Measurements from ENCODE around the gene NHLH1.

Gene NHLH1

DNA sequence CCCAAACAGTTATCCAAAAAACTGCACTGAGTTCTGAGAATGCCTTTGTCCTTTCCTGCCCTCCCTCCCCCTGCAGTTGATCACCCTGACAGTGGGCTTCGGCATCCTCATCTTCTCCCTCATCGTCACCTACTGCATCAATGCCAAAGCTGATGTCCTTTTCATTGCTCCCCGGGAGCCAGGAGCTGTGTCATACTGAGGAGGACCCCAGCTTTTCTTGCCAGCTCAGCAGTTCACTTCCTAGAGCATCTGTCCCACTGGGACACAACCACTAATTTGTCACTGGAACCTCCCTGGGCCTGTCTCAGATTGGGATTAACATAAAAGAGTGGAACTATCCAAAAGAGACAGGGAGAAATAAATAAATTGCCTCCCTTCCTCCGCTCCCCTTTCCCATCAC is 8.8 kb upstream of the NHLH1 start:
- H3K9ac ChIP-seq (ENCODE audit: low read length) = no peak overlapping the region
- no peaks in the 10 kb centered on the region for H3K9me2 ChIP-seq (replicated peaks; ENCODE audit: insufficient read depth, low read length)
- no peak overlapping the region for H3K4me2 ChIP-seq (ENCODE audit: low read depth, low read length)
- H2AFZ ChIP-seq (ENCODE audit: low read length) = no peak overlapping the region
- H3F3A ChIP-seq (ENCODE audit: insufficient read depth, low read length) = no peaks in the 10 kb centered on the region
- H3K9me3 ChIP-seq (replicated peaks; ENCODE audit: insufficient read depth, low read length) = no peaks in the 10 kb centered on the region
- no peaks in the 10 kb centered on the region for H3K27me3 ChIP-seq (replicated peaks; ENCODE audit: insufficient read depth, low read length)
- DNase-seq = no peak
- no peak overlapping the region for H3K27ac ChIP-seq (ENCODE audit: low read length)
- no peaks in the 10 kb centered on the region for H3K79me2 ChIP-seq (ENCODE audit: low read length)
- no peak for TF ChIP-seq EZH2 (optimal IDR thresholded peaks at IDR 0.05; ENCODE audit: low read depth, low read length)
- TF ChIP-seq EZH2phosphoT487 (IDR thresholded peaks at IDR 0.05; ENCODE audit: low read length) = no peak
- peaks cover 9% of the 10 kb centered on the region; the same call in 1 of the 2 replicates for H3K36me3 ChIP-seq (replicated peaks; ENCODE audit: insufficient read depth, low read length)
- H4K20me1 ChIP-seq (ENCODE audit: insufficient read depth, low read length) = no peaks in the 10 kb centered on the region
- no peaks in the 10 kb centered on the region for H3K4me1 ChIP-seq (ENCODE audit: low read length)
- H3K4me3 ChIP-seq (ENCODE audit: low read length) = no peak overlapping the region

GRCh38 chr1:160359559-160360226 is 7.2 kb upstream of the NHLH1 start:
- no peaks in the 10 kb centered on the region for H3K4me1 ChIP-seq (ENCODE audit: low read length)
- no peak overlapping the region for H3K9ac ChIP-seq (ENCODE audit: low read length)
- H2AFZ ChIP-seq (ENCODE audit: low read length) = no peak overlapping the region
- no peaks in the 10 kb centered on the region; the same call in 1 of the 2 replicates for H3K36me3 ChIP-seq (replicated peaks; ENCODE audit: insufficient read depth, low read length)
- no peak for DNase-seq
- no peaks in the 10 kb centered on the region for H3F3A ChIP-seq (ENCODE audit: insufficient read depth, low read length)
- no peaks in the 10 kb centered on the region for H3K9me3 ChIP-seq (replicated peaks; ENCODE audit: insufficient read depth, low read length)
- no peaks in the 10 kb centered on the region for H4K20me1 ChIP-seq (ENCODE audit: insufficient read depth, low read length)
- H3K79me2 ChIP-seq (ENCODE audit: low read length) = no peaks in the 10 kb centered on the region
- no peaks in the 10 kb centered on the region for H3K9me2 ChIP-seq (replicated peaks; ENCODE audit: insufficient read depth, low read length)
- H3K4me2 ChIP-seq (ENCODE audit: low read depth, low read length) = no peak overlapping the region
- no peak overlapping the region for H3K27ac ChIP-seq (ENCODE audit: low read length)
- H3K4me3 ChIP-seq (ENCODE audit: low read length) = no peak overlapping the region
- no peak for TF ChIP-seq EZH2phosphoT487 (IDR thresholded peaks at IDR 0.05; ENCODE audit: low read length)
- no peak for TF ChIP-seq CTCF (IDR thresholded peaks at IDR 0.05; ENCODE audit: low read length)
- no peak for TF ChIP-seq EZH2 (optimal IDR thresholded peaks at IDR 0.05; ENCODE audit: low read depth, low read length)
- H3K27me3 ChIP-seq (replicated peaks; ENCODE audit: insufficient read depth, low read length) = no peaks in the 10 kb centered on the region

- H3F3A ChIP-seq (ENCODE audit: insufficient read depth, low read length) = no peaks in the 10 kb centered on the region
- H4K20me1 ChIP-seq (ENCODE audit: insufficient read depth, low read length) = no peaks in the 10 kb centered on the region
- no peak overlapping the region for H3K9ac ChIP-seq (ENCODE audit: low read length)
- TF ChIP-seq EZH2 (optimal IDR thresholded peaks at IDR 0.05; ENCODE audit: low read depth, low read length) (no peak), EZH2phosphoT487 (IDR thresholded peaks at IDR 0.05; ENCODE audit: low read length) (no peak), CTCF (IDR thresholded peaks at IDR 0.05; ENCODE audit: low read length) (no peak)
- H3K9me3 ChIP-seq (replicated peaks; ENCODE audit: insufficient read depth, low read length) = no peaks in the 10 kb centered on the region
- no peak overlapping the region for H3K27ac ChIP-seq (ENCODE audit: low read length)
- no peak for DNase-seq
- no peak overlapping the region for H3K4me3 ChIP-seq (ENCODE audit: low read length)
- H3K9me2 ChIP-seq (replicated peaks; ENCODE audit: insufficient read depth, low read length) = no peaks in the 10 kb centered on the region
- H3K4me2 ChIP-seq (ENCODE audit: low read depth, low read length) = no peak overlapping the region
- H2AFZ ChIP-seq (ENCODE audit: low read length) = no peak overlapping the region
- no peaks in the 10 kb centered on the region; the same call in 1 of the 2 replicates for H3K36me3 ChIP-seq (replicated peaks; ENCODE audit: insufficient read depth, low read length)
- H3K27me3 ChIP-seq (replicated peaks; ENCODE audit: insufficient read depth, low read length) = no peaks in the 10 kb centered on the region
- no peaks in the 10 kb centered on the region for H3K79me2 ChIP-seq (ENCODE audit: low read length)
- no peaks in the 10 kb centered on the region for H3K4me1 ChIP-seq (ENCODE audit: low read length)
Measured at GRCh38 chr1:160360227-160360695, 6.6 kb upstream of the NHLH1 start.

GRCh38 chr1:160361199-160361598 is 5.7 kb upstream of the NHLH1 start:
- H3K4me2 ChIP-seq (ENCODE audit: low read depth, low read length) = no peak overlapping the region
- no peaks in the 10 kb centered on the region for H3K9me2 ChIP-seq (replicated peaks; ENCODE audit: insufficient read depth, low read length)
- H2AFZ ChIP-seq (ENCODE audit: low read length) = no peak overlapping the region
- no peak overlapping the region for H3K27ac ChIP-seq (ENCODE audit: low read length)
- TF ChIP-seq EZH2 (optimal IDR thresholded peaks at IDR 0.05; ENCODE audit: low read depth, low read length) (no peak), EZH2phosphoT487 (IDR thresholded peaks at IDR 0.05; ENCODE audit: low read length) (no peak), CTCF (IDR thresholded peaks at IDR 0.05; ENCODE audit: low read length) (no peak)
- no peak overlapping the region for H3K9ac ChIP-seq (ENCODE audit: low read length)
- H3K4me3 ChIP-seq (ENCODE audit: low read length) = no peak overlapping the region
- H3K36me3 ChIP-seq (replicated peaks; ENCODE audit: insufficient read depth, low read length) = no peaks in the 10 kb centered on the region; the same call in 1 of the 2 replicates
- H4K20me1 ChIP-seq (ENCODE audit: insufficient read depth, low read length) = no peaks in the 10 kb centered on the region
- H3K4me1 ChIP-seq (ENCODE audit: low read length) = no peaks in the 10 kb centered on the region
- H3K9me3 ChIP-seq (replicated peaks; ENCODE audit: insufficient read depth, low read length) = no peaks in the 10 kb centered on the region
- no peak for DNase-seq
- no peaks in the 10 kb centered on the region for H3K27me3 ChIP-seq (replicated peaks; ENCODE audit: insufficient read depth, low read length)
- no peaks in the 10 kb centered on the region for H3K79me2 ChIP-seq (ENCODE audit: low read length)
- H3F3A ChIP-seq (ENCODE audit: insufficient read depth, low read length) = no peaks in the 10 kb centered on the region
